PC-3 (cell line): ENCODE data around the gene MEGF10. TPM values are rescaled to one million over a fixed set of nuclear protein-coding genes. Genes with fewer than 3 reads are reported as not detected.

ENCODE experiments used
- ATAC-seq: fragments of 200-7000 bp; cut with Tn5 transposase; 2 replicates; pipeline ENCODE4 v1.9.1; 2020; ENCODE audit warnings: mild to moderate bottlenecking, moderate library complexity
- BruUV-seq: library from RNA; stranded (reverse); fragments of 400-500 nt; replicated peaks from 2 replicates; lab custom pipeline; 2021; lab: Mats Ljungman, UMichigan
- CTCF ChIA-PET: fragments of 300-600 bp; sonication (Branson Sonifier 250); formaldehyde crosslinking; loops from one replicate; lab custom pipeline; 2022; ENCODE audit warnings: antibody characterized with exemption; lab: Charles Lee
- POLR2A ChIA-PET: fragments of 300-600 bp; sonication (Branson Sonifier 250); formaldehyde crosslinking; loops from one replicate; lab custom pipeline; 2022; ENCODE audit warnings: antibody characterized with exemption; ENCODE audit not compliant: unreplicated experiment; lab: Charles Lee
- DNase-seq: peaks from one replicate; pipeline ENCODE4 v3.0.0-alpha.2; 2015
- H2AFZ ChIP-seq: fragments of 300-600 bp; sonication (generic); 2 replicates; pipeline ENCODE4 v1.6.0; 2016; ENCODE audit warnings: antibody characterized with exemption, low read length
- H3F3A ChIP-seq: fragments of 300-600 bp; sonication (generic); one replicate; pipeline ENCODE4 v1.6.0; 2017; ENCODE audit warnings: antibody characterized with exemption, low read length, control low read depth, mild to moderate bottlenecking; ENCODE audit not compliant: unreplicated experiment
- H3K27ac ChIP-seq: fragments of 300-600 bp; sonication (generic); 2 replicates; pipeline ENCODE4 v1.5.1; 2016; ENCODE audit warnings: mild to moderate bottlenecking, low read length
- H3K27me3 ChIP-seq: fragments of 300-600 bp; sonication (generic); 2 replicates; pipeline ENCODE4 v1.6.1; 2016; ENCODE audit warnings: low read length, mixed read lengths
- H3K36me3 ChIP-seq: fragments of 300-600 bp; sonication (generic); 2 replicates; pipeline ENCODE4 v1.6.1; 2016; ENCODE audit warnings: low read depth, mixed run types, low read length, mixed read lengths
- H3K4me1 ChIP-seq: fragments of 300-600 bp; sonication (generic); 2 replicates; pipeline ENCODE4 v1.5.1; 2016; ENCODE audit warnings: low read length; ENCODE audit not compliant: insufficient read depth
- H3K4me2 ChIP-seq: fragments of 300-600 bp; sonication (generic); 2 replicates; pipeline ENCODE4 v1.6.0; 2016; ENCODE audit warnings: low read length
- H3K4me3 ChIP-seq: fragments of 300-600 bp; sonication (generic); 2 replicates; pipeline ENCODE4 v1.5.1; 2016; ENCODE audit warnings: mild to moderate bottlenecking, low read length, mixed read lengths
- H3K79me2 ChIP-seq: fragments of 300-600 bp; sonication (generic); 2 replicates; pipeline ENCODE4 v1.6.1; 2017; ENCODE audit warnings: low read length, mixed read lengths
- H3K9ac ChIP-seq: fragments of 300-600 bp; sonication (generic); 2 replicates; pipeline ENCODE4 v1.6.0; 2016; ENCODE audit warnings: mild to moderate bottlenecking, low read length
- H3K9me2 ChIP-seq: fragments of 300-600 bp; sonication (generic); replicated peaks from 2 replicates; pipeline ENCODE4 v1.6.1; 2016; ENCODE audit warnings: mixed run types, low read length, mixed read lengths
- H3K9me3 ChIP-seq: fragments of 300-600 bp; sonication (generic); 2 replicates; pipeline ENCODE4 v1.6.1; 2016; ENCODE audit warnings: low read length, mixed read lengths
- H4K20me1 ChIP-seq: fragments of 300-600 bp; sonication (generic); 2 replicates; pipeline ENCODE4 v1.6.1; 2016; ENCODE audit warnings: low read length, mixed read lengths
- EZH2 ChIP-seq: fragments of 300-600 bp; sonication (generic); IDR thresholded peaks from one replicate; pipeline ENCODE4 v1.6.1; 2017; ENCODE audit warnings: antibody characterized with exemption, mild to moderate bottlenecking, low read length; ENCODE audit not compliant: unreplicated experiment
- EZH2phosphoT487 ChIP-seq: fragments of 300-600 bp; sonication (generic); IDR thresholded peaks from 2 replicates; pipeline ENCODE4 v1.6.1; 2018; ENCODE audit warnings: mild to moderate bottlenecking, antibody characterized with exemption, low read length, borderline replicate concordance
- intact Hi-C: fragments of 100-400 bp; cut with micrococcal nuclease; formaldehyde crosslinking; loops from 2 replicates; pipeline ENCODE4 v1.9.0; 2023
- total RNA-seq: library from RNA; depleted of rRNA; stranded (reverse); fragments of >200 nt; gene quantifications from 2 replicates; pipeline ENCODE4 v1.2.3, GENCODE V29; 2014
- TF ChIP-seq, protein P1 (sequence below): fragments of 300-600 bp; sonication (generic); conservative IDR thresholded peaks from 2 replicates; pipeline ENCODE4 v1.5.1; 2017; ENCODE audit warnings: antibody characterized with exemption, low read depth, mild to moderate bottlenecking, low read length

The MEGF10 gene
- total RNA-seq, 1 experiment from 2014 or later = not detected

- Histone ChIP-seq H3K9me3 (no peaks in the 10 kb centered on the region), H3K9me2 (no peaks in the 10 kb centered on the region), H3K4me1 (no peaks in the 10 kb centered on the region), H3K27ac (no peak overlapping the region), H2AFZ (no peak overlapping the region), H3F3A (no peaks in the 10 kb centered on the region), H3K4me2 (no peak overlapping the region), H4K20me1 (no peaks in the 10 kb centered on the region), H3K79me2 (no peaks in the 10 kb centered on the region), H3K36me3 (no peaks in the 10 kb centered on the region), H3K9ac (no peak overlapping the region), H3K27me3 (peaks cover 72% of the 10 kb centered on the region), H3K4me3 (no peak overlapping the region)
- ChIA-PET CTCF (no interaction called here), POLR2A (no interaction called here)
- BruUV-seq = no TSS peak
- no peak for TF ChIP-seq EZH2
- TF ChIP-seq, protein P1, sequence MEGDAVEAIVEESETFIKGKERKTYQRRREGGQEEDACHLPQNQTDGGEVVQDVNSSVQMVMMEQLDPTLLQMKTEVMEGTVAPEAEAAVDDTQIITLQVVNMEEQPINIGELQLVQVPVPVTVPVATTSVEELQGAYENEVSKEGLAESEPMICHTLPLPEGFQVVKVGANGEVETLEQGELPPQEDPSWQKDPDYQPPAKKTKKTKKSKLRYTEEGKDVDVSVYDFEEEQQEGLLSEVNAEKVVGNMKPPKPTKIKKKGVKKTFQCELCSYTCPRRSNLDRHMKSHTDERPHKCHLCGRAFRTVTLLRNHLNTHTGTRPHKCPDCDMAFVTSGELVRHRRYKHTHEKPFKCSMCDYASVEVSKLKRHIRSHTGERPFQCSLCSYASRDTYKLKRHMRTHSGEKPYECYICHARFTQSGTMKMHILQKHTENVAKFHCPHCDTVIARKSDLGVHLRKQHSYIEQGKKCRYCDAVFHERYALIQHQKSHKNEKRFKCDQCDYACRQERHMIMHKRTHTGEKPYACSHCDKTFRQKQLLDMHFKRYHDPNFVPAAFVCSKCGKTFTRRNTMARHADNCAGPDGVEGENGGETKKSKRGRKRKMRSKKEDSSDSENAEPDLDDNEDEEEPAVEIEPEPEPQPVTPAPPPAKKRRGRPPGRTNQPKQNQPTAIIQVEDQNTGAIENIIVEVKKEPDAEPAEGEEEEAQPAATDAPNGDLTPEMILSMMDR = no peak
- TF ChIP-seq EZH2phosphoT487 = no peak
- intact Hi-C loops = no loop called here
- DNase-seq (no peak), ATAC-seq (no peak)
These were observed 44.8 kb downstream of the MEGF10 start for GRCh38 chr5:127335381-127335780.

DNA sequence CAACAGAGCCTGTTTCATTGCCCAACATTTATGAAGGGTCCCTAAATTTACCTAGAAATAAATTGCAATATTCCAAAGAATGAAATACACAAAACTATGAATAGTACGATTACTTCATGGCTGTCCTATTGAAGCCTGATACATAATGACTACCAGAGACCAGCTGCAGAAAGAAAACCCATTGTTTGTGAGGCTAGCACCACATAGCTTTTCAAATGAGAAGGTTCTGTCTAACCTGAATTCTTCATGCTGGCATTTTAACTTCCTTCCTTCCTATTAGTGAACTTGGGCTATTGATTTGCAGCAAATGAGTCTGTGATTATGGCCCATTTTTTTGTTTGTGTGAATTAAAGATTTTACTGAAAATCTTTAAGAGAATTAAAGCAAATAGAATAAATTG lies 47.3 kb downstream of the MEGF10 start:
- TF ChIP-seq EZH2phosphoT487 (no peak), EZH2 (no peak)
- TF ChIP-seq, protein P1 = no peak
- H4K20me1 ChIP-seq = no peaks in the 10 kb centered on the region
- H3F3A ChIP-seq = no peaks in the 10 kb centered on the region
- BruUV-seq = no TSS peak
- no peaks in the 10 kb centered on the region for H3K36me3 ChIP-seq
- H3K9me2 ChIP-seq = no peaks in the 10 kb centered on the region
- no peaks in the 10 kb centered on the region for H3K9me3 ChIP-seq
- intact Hi-C loops = no loop called here
- H3K27ac ChIP-seq = no peak overlapping the region
- H3K27me3 ChIP-seq = peaks cover 75% of the 10 kb centered on the region
- no peak overlapping the region for H3K4me2 ChIP-seq
- no peak overlapping the region for H3K9ac ChIP-seq
- ChIA-PET POLR2A (no interaction called here), CTCF (no interaction called here)
- H3K79me2 ChIP-seq = no peaks in the 10 kb centered on the region
- H3K4me3 ChIP-seq = no peak overlapping the region
- no peak for ATAC-seq
- H2AFZ ChIP-seq = no peak overlapping the region
- no peak for DNase-seq
- H3K4me1 ChIP-seq = no peaks in the 10 kb centered on the region

DNA sequence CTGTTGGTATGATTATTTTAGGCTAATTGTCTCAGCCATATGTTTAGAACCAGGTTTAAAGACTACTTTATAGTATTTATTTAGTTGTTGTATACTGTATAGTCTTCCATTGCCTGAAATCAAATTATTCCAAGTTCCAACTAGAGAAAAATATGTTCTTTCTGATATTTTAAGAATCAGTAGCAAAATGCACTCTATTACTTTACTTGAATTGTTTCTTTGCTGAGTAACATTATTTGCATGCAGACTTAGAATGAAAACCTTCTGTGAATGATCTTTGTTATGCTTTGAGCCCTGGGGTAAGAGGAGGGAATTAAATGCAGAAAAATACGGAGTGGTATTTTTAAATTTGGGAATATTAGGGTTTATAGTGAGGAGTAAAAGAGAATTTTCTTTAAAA lies 47.9 kb downstream of the MEGF10 start:
- Histone ChIP-seq H3K27me3 (peaks cover 79% of the 10 kb centered on the region), H3K36me3 (no peaks in the 10 kb centered on the region), H3K79me2 (no peaks in the 10 kb centered on the region), H3K4me1 (no peaks in the 10 kb centered on the region), H3K27ac (no peak overlapping the region), H3K4me3 (no peak overlapping the region), H3K9me2 (no peaks in the 10 kb centered on the region), H3K4me2 (no peak overlapping the region), H3F3A (no peaks in the 10 kb centered on the region), H3K9ac (no peak overlapping the region), H4K20me1 (no peaks in the 10 kb centered on the region), H2AFZ (no peak overlapping the region), H3K9me3 (no peaks in the 10 kb centered on the region)
- no peak for DNase-seq
- BruUV-seq = no TSS peak
- no peak for ATAC-seq
- ChIA-PET CTCF (no interaction called here), POLR2A (no interaction called here)
- TF ChIP-seq EZH2phosphoT487 (no peak), EZH2 (no peak)
- TF ChIP-seq, protein P1 = no peak
- intact Hi-C loops = no loop called here
